ENCODE measurements around the gene LIN37.

Gene LIN37

GRCh38 chr19:35748106-35749020, at the start of gene LIN37:
TSS of gene LIN37 (plus strand) at chr19:35748576. CDS start at chr19:35748725, 149 bp downstream.
- peak; percentile 98 to 100 for DNase-seq (ENCODE audit: low read depth in 2 of 2)

GRCh38 chr19:35702223-35703012, 46.0 kb upstream of the LIN37 start:
- peak; percentile 90 to 93 for DNase-seq (ENCODE audit: low read depth in 2 of 2)

- no peak for DNase-seq (ENCODE audit: low read depth in 2 of 2)
Measured at GRCh38 chr19:35703343-35703742, 45.0 kb upstream of the LIN37 start.

GRCh38 chr19:35704218-35704617, 44.2 kb upstream of the LIN37 start, which contains the start of gene ZBTB32:
TSS of gene ZBTB32 (plus strand) at chr19:35704558. CDS start at chr19:35714627, 10,069 bp downstream.
- DNase-seq (ENCODE audit: low read depth in 2 of 2) = no peak

GRCh38 chr19:35708391-35708790, 40.0 kb upstream of the LIN37 start:
- DNase-seq (ENCODE audit: low read depth in 2 of 2) = no peak

GRCh38 chr19:35710784-35711723, 37.3 kb upstream of the LIN37 start:
- DNase-seq (ENCODE audit: low read depth in 2 of 2) = peak; percentile 57 to 72

GRCh38 chr19:35712567-35713505, 35.5 kb upstream of the LIN37 start:
- peak; percentile 70 to 73 for DNase-seq (ENCODE audit: low read depth in 2 of 2)

GRCh38 chr19:35713506-35713850, 34.9 kb upstream of the LIN37 start:
- DNase-seq (ENCODE audit: low read depth in 2 of 2) = no peak

GRCh38 chr19:35713904-35714495, 34.4 kb upstream of the LIN37 start:
- DNase-seq (ENCODE audit: low read depth in 2 of 2) = no peak

GRCh38 chr19:35714601-35715354, 33.6 kb upstream of the LIN37 start:
- DNase-seq (ENCODE audit: low read depth in 2 of 2) = no peak

GRCh38 chr19:35715355-35715809, 33.0 kb upstream of the LIN37 start:
- DNase-seq (ENCODE audit: low read depth in 2 of 2) = no peak

GRCh38 chr19:35715981-35716800, 32.2 kb upstream of the LIN37 start:
- no peak for DNase-seq (ENCODE audit: low read depth in 2 of 2)

- peak; percentile 93 to 97 for DNase-seq (ENCODE audit: low read depth in 2 of 2)
Measured at GRCh38 chr19:35716801-35717664, 31.3 kb upstream of the LIN37 start.

- no peak for DNase-seq (ENCODE audit: low read depth in 2 of 2)
Measured at GRCh38 chr19:35717665-35718344, 30.6 kb upstream of the LIN37 start, which contains the start of gene KMT2B. TSS of gene KMT2B (plus strand) at chr19:35718003. CDS start at chr19:35718019, 16 bp downstream.

- DNase-seq (ENCODE audit: low read depth in 2 of 2) = peak in 1 of 2 donors; percentile 73
Measured at GRCh38 chr19:35718345-35719041, 29.9 kb upstream of the LIN37 start.

All from stimulated activated CD8-positive, alpha-beta memory T cell treated with anti-CD3 and anti-CD28 coated beads, Interleukin-7, amount 100 ng/mL, for 4 hours (primary cell).